Ishikawa (cell line): ENCODE data around the gene OTOP2.

Experiments used
- CEBPB ChIP-seq: IDR thresholded peaks from 2 replicates; pipeline ENCODE4 v1.6.1; 2012
- CREB1 ChIP-seq: IDR thresholded peaks from 2 replicates; pipeline ENCODE4 v1.6.1; 2012; ENCODE audit warnings: low read depth
- EGR1 ChIP-seq: IDR thresholded peaks from 2 replicates; pipeline ENCODE4 v1.6.1; 2012
- EP300 ChIP-seq: IDR thresholded peaks from 2 replicates; pipeline ENCODE4 v1.6.1; 2012; ENCODE audit warnings: borderline replicate concordance
- RAD21 ChIP-seq: IDR thresholded peaks from 2 replicates; pipeline ENCODE4 v1.6.1; 2012; ENCODE audit warnings: low read depth
- TAF1 ChIP-seq: IDR thresholded peaks from 2 replicates; pipeline ENCODE4 v1.6.1; 2012; ENCODE audit warnings: low read depth, mild to moderate bottlenecking
- TCF12 ChIP-seq: IDR thresholded peaks from 2 replicates; pipeline ENCODE4 v1.6.1; 2012; ENCODE audit warnings: low read depth
- TEAD4 ChIP-seq: IDR thresholded peaks from 2 replicates; pipeline ENCODE4 v1.6.1; 2012
- YY1 ChIP-seq: IDR thresholded peaks from 2 replicates; pipeline ENCODE4 v1.6.1; 2012; ENCODE audit warnings: low read depth
- TF ChIP-seq, protein P1 (sequence below): IDR thresholded peaks from 2 replicates; pipeline ENCODE4 v1.6.1; 2012; ENCODE audit warnings: low read depth, mild to moderate bottlenecking
- TF ChIP-seq, protein P2 (sequence below): IDR thresholded peaks from 2 replicates; pipeline ENCODE4 v1.6.1; 2012

DNA sequence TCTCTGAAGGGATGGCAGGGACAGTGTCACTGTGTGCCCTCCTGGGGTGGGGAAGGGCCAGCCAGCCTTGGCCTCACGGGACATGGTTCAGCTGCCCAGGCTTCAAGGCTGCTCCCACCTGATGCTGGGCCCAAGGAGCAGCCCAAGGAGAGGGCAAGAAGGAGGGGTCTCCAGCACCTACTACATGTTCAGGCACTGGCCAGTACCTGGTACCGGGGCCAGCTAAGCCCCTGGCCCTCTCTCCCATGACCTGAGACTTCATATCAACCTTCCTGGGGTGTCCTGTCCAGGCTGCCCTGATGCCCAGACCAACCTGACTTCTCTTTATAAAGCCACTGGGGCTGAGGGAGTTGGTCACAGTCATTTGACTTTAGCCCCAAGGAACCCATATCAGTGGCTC lies 2.3 kb upstream of the OTOP2 start:
- TF ChIP-seq TAF1 = no peak
- TF ChIP-seq EP300 = no peak
- TF ChIP-seq, protein P1, sequence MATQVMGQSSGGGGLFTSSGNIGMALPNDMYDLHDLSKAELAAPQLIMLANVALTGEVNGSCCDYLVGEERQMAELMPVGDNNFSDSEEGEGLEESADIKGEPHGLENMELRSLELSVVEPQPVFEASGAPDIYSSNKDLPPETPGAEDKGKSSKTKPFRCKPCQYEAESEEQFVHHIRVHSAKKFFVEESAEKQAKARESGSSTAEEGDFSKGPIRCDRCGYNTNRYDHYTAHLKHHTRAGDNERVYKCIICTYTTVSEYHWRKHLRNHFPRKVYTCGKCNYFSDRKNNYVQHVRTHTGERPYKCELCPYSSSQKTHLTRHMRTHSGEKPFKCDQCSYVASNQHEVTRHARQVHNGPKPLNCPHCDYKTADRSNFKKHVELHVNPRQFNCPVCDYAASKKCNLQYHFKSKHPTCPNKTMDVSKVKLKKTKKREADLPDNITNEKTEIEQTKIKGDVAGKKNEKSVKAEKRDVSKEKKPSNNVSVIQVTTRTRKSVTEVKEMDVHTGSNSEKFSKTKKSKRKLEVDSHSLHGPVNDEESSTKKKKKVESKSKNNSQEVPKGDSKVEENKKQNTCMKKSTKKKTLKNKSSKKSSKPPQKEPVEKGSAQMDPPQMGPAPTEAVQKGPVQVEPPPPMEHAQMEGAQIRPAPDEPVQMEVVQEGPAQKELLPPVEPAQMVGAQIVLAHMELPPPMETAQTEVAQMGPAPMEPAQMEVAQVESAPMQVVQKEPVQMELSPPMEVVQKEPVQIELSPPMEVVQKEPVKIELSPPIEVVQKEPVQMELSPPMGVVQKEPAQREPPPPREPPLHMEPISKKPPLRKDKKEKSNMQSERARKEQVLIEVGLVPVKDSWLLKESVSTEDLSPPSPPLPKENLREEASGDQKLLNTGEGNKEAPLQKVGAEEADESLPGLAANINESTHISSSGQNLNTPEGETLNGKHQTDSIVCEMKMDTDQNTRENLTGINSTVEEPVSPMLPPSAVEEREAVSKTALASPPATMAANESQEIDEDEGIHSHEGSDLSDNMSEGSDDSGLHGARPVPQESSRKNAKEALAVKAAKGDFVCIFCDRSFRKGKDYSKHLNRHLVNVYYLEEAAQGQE = no peak
- no peak for TF ChIP-seq TCF12
- no peak for TF ChIP-seq CEBPB
- TF ChIP-seq, protein P2, sequence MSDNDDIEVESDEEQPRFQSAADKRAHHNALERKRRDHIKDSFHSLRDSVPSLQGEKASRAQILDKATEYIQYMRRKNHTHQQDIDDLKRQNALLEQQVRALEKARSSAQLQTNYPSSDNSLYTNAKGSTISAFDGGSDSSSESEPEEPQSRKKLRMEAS = no peak
- no peak for TF ChIP-seq YY1
- TF ChIP-seq EGR1 = no peak
- TF ChIP-seq TEAD4 = no peak
- no peak for TF ChIP-seq CREB1
- TF ChIP-seq RAD21 = no peak
